ENCODE measurements around the gene TLCD3B.

The TLCD3B gene

DNA sequence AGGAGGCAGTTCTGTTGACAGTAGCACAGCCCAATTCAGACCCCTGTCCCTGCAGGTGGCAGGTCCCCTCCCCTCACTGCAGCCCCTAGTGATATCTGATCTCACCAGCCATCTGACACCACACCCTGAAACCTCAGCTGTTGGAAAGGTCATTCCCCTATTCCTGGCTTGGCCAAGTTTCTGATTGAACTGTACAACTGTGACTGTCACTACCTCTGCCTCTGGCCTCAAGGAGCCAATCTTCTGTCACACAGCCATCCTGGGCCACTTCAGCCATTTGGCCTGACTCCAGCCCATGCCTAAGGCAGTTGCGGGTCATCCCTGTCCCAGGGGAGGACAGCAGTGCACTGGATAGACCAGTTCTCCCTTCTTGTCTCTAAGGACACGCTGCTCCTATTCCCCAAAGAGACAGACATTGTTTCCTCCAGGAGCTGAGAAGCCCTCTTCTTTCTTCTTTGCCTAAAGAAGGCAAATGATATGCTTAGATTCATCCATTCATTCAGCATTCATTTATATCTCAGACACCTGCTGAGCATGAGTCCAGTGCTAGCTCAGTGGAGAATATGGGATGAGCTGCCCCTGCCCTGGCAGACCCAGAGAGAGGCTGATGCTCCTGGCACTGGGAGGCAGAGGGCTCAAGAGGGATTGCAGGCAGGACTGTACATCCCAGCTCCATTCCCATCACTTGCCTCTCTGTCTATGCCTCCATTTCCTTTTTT, 29.9 kb upstream of the TLCD3B start:
- no peak overlapping the region for H3K4me3 ChIP-seq (ENCODE audit: low read depth, low read length)
- TF ChIP-seq, protein P1, sequence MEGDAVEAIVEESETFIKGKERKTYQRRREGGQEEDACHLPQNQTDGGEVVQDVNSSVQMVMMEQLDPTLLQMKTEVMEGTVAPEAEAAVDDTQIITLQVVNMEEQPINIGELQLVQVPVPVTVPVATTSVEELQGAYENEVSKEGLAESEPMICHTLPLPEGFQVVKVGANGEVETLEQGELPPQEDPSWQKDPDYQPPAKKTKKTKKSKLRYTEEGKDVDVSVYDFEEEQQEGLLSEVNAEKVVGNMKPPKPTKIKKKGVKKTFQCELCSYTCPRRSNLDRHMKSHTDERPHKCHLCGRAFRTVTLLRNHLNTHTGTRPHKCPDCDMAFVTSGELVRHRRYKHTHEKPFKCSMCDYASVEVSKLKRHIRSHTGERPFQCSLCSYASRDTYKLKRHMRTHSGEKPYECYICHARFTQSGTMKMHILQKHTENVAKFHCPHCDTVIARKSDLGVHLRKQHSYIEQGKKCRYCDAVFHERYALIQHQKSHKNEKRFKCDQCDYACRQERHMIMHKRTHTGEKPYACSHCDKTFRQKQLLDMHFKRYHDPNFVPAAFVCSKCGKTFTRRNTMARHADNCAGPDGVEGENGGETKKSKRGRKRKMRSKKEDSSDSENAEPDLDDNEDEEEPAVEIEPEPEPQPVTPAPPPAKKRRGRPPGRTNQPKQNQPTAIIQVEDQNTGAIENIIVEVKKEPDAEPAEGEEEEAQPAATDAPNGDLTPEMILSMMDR (IDR thresholded peaks at IDR 0.05; ENCODE audit: low read depth, low read length, missing control alignments), result no peak
- no peak for DNase-seq (ENCODE audit: low read depth)

DNA sequence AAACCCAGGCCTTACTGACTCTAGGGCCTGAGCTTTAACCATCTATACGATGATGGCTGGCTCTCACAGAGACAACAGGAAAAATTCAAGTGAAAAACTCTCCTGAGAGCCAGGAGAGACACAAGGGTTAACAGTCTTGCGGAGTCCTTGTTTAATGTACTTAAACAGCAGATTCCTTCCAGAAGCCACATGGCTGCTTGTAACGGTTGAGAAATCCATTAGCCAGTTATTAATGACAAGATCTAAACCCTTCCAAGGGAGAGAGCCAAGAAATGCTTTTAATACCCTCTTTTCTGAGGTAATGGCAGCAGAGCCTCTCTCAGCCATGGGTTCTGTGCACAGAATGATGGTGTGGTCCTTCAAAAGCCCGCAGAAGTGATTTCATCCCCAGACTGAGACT, 29.3 kb upstream of the TLCD3B start:
- DNase-seq (ENCODE audit: low read depth), result no peak
- TF ChIP-seq, protein P1 (IDR thresholded peaks at IDR 0.05; ENCODE audit: low read depth, low read length, missing control alignments), result no peak
- no peak overlapping the region for H3K4me3 ChIP-seq (ENCODE audit: low read depth, low read length)

DNA sequence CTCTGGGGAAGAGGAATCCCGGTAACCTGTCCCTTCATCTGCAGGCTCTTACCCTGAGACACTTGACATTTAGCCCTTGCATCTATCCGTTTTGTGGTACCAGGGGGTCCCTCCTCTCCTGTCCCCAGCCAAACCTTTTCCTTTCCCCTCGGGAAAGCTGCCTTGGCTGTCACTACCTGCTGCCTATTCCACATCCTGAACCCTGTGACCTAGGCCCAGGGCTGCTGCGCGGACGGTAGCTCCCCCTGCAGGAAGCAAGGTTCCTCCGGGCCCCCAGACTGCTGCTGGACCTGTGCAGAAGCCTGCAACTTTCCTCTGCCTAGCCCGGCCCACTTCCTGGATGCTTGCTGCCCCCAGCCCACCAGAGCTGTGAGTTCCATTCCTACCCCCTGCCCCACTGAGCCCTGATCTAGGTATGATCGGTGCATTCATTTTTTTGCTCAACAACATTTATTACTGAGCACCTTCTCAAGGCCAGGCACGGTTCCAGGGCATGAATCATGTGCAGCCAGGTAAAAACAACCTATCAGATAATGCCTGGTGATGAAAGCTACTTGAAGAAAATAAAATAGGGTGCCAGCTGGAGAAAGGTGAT, 24.0 kb upstream of the TLCD3B start:
- DNase-seq (ENCODE audit: low read depth), result no peak
- TF ChIP-seq, protein P1 (IDR thresholded peaks at IDR 0.05; ENCODE audit: low read depth, low read length, missing control alignments), result peak; percentile 83

DNA sequence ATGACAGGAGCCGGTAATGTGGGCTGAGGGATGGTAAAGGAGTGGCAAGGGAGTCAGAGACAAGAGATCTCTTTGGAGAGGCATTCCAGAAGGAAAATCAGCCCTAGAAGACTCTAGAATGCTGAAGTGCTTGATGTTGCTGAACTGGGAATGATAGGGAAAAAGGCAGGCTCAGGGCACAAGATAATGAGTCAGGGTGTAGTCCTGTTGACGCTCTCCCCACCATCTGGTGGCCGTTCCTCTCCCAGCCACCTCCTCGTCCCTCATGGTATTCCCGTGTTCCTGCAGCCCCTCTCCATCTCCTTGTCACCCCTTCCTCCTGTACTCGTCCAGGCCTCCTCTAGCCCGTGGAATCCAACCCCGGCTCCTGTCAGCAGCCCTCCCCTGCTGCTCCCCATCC, 23.4 kb upstream of the TLCD3B start:
- no peak for DNase-seq (ENCODE audit: low read depth)
- TF ChIP-seq, protein P1 (IDR thresholded peaks at IDR 0.05; ENCODE audit: low read depth, low read length, missing control alignments), result no peak
- no peak overlapping the region for H3K4me3 ChIP-seq (ENCODE audit: low read depth, low read length)

More for the DNA sequence above, 24.0 kb upstream of the TLCD3B start:
- no peak overlapping the region for H3K4me3 ChIP-seq (ENCODE audit: low read depth, low read length)

DNA sequence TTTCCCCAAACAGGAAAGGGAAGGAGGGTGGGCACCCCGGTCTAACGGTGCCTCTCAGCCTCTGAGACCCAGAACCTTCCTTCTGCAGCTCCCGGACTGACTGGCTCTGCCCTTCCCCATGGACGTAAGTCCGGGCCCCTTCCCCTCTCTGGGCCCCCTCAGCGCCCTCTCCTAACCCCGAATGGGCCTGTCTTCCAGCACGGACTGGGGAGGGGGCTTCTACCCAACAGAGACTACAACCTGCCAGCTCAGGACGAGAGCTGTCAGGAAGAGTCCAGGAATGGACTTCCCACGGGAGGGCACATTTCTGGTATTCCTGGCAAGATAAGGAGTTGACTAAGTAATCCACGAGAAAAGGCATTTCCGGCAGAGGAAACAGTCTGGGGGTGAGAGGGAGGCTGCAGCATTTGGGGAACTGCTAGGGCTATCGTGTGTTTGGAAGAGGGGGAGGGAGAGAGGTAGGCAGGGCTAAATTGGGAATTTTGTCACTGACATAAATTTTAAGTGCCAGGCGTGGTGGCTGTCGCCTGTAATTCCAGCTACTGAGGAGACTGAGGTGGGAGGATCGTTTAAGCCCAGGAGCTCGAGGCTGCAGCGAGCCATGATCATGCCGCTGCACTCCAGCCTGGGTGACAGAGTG, 22.4 kb upstream of the TLCD3B start:
- DNase-seq (ENCODE audit: low read depth), result no peak
- TF ChIP-seq, protein P1 (IDR thresholded peaks at IDR 0.05; ENCODE audit: low read depth, low read length, missing control alignments), result no peak
- H3K4me3 ChIP-seq (ENCODE audit: low read depth, low read length), result peak overlapping the region; percentile 74

DNA sequence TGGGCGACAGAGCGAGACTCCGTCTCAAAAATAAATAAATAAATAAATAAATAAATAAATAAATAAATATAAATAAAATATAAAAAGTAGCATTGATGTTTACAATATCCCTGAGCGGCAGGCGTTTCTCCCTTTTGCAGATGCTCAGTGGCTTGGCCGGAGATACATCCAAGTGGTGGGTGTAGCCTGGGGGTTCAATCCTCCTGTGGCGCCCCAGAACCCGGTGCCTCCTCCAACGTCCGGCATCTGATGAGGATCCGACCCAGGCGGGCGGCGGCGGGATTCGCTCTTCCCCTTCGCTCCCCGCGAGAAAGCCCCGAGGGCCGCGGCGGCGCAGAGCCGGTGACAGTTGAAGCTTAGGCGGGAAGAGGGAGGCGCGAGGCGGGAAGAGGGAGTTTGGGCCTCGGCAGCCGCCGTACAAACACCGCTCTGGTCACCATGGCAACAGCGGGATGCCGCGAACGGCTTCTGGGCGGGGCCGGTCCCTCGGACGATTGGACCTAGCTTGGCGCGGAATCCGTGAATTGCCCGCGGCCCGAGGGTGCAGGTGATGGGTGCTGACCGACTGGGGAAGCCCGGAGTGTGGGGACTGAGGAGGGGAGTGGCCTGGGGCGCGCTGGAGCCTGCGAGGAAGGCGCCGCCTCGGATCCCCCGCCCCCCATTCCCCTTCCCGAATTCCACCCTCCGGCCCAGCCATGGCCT, 21.8 kb upstream of the TLCD3B start:
- TF ChIP-seq, protein P1 (IDR thresholded peaks at IDR 0.05; ENCODE audit: low read depth, low read length, missing control alignments), result no peak
- peak; percentile 75 for DNase-seq (ENCODE audit: low read depth)
- H3K4me3 ChIP-seq (ENCODE audit: low read depth, low read length), result peak overlapping the region; percentile 74

Data from GM12864 (cell line).